ENCODE results near the gene BACE2. TPM values are rescaled to one million over a fixed set of nuclear protein-coding genes. Genes with fewer than 3 reads are reported as not detected.
A peak's percentile ranks its signal among the peaks of the same experiment; 100 is the strongest.

The BACE2 gene
- 196 and 425 TPM in 2 replicates for total RNA-seq

DNA sequence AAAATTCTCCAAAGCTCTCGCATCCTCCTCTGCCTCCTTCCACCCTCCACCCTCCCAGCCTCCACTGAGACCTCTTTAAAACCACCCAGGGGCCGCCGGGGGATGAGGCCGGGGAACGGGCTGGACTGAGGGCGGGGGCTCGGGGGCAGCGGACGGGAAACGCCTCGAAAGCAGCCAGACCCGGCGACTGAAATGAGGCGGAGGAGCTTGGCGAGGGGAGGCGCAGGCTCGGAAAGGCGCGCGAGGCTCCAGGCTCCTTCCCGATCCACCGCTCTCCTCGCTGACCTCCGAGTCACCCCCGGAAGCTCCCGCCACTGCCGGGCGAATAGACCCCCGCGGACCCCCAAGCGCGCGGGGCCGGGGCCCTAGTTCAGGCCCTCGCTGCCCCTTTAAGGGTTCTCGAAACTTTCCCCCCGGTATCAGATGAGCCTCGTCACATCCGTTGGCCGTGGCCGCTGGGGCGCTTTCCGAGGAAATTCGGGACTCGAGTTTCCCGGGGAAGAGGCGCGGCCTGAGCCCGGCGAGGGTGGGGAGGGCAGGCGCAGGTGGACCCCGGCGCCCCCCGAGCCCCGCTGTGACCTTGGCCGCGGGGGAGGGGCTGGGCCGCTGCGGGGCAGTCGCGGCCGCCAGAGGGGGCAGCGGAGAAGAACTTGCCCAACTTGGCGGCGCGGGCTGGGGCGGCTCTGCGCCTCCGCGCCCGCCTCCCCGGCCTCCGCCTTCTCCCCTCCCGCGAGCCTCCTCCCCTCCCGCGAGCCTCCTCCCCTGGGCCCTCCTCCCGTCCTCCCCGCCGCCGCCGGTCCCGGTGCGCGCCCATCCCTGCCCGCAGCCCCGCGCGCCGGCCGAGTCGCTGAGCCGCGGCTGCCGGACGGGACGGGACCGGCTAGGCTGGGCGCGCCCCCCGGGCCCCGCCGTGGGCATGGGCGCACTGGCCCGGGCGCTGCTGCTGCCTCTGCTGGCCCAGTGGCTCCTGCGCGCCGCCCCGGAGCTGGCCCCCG lies at the start of gene BACE2:
TSS of gene BACE2 (plus strand) at position 813 of the 995 bp plus-strand sequence. CDS start at position 917, 104 bp downstream.
- DNase-seq (ENCODE audit: low read depth in 2 of 2), result peak; percentile 56 to 84

- no peak for DNase-seq (ENCODE audit: low read depth in 2 of 2)
Measured at GRCh38 chr21:41119901-41120300, 48.1 kb upstream of the BACE2 start.

GRCh38 chr21:41120997-41121396 lies 47.0 kb upstream of the BACE2 start:
- DNase-seq (ENCODE audit: low read depth in 2 of 2), result no peak

GRCh38 chr21:41121785-41122415 lies 46.1 kb upstream of the BACE2 start:
- DNase-seq (ENCODE audit: low read depth in 2 of 2), result peak; percentile 78 to 83

- no peak for DNase-seq (ENCODE audit: low read depth in 2 of 2)
Measured at GRCh38 chr21:41124641-41125201, 43.2 kb upstream of the BACE2 start.

DNA sequence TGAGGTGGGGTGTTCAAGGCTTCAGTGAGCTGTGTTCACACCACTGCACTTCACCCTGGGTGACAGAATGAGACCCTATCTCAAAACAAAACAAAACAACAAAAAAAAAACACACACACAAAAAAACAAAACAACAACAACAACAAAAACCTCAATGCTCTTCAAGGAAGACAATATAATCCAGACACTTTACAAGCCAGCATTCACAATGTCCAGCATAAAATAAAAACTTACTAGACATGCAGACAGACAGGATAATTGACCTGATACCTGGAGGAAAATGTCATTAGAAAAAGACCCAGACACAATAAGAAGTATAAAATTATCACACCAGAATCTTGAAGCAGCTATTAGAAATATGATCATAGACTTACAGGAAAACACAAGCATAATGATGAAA lies 39.0 kb upstream of the BACE2 start:
- no peak for DNase-seq (ENCODE audit: low read depth in 2 of 2)

DNA sequence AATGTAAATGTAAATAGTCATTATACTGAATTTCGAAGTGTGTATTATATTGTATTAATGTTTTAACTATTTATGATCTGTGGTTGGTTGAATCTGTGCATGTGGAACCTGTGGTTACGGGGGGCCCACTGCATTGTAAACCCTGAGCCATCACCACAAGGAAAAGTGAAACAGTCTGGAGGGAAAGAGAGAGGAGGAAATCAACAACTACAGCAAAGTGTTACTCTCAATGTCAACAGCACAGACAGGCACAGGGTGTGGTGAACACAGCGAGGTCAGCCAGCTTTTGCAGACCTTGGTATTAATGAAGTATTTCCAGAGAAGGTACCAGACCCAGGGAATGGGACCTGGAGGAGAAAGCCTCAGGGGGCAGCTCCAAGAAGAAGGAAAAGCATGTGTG lies 37.1 kb upstream of the BACE2 start:
- no peak for DNase-seq (ENCODE audit: low read depth in 2 of 2)

GRCh38 chr21:41133874-41134522 lies 34.0 kb upstream of the BACE2 start:
- peak; percentile 49 to 65 for DNase-seq (ENCODE audit: low read depth in 2 of 2)

DNA sequence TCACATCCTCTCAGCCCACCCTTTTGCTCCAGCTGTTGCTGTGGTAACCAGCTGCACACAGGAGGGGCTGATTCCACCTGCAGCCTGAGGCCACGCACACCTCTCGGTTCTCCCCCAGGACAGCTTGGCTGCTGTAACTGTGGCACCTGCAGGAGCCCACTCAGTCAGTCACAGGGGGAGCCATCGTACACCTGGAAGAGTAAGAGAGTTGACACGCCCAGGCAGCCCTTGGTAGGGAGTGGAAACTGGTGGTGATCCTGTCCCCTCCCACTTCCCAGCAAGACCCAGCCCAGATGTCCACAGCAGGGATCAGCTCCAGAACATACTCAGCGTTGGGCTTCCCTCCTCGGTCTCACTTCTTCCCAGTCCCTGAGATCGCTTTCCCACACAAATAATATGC lies 32.2 kb upstream of the BACE2 start:
- DNase-seq (ENCODE audit: low read depth in 2 of 2), result no peak

DNA sequence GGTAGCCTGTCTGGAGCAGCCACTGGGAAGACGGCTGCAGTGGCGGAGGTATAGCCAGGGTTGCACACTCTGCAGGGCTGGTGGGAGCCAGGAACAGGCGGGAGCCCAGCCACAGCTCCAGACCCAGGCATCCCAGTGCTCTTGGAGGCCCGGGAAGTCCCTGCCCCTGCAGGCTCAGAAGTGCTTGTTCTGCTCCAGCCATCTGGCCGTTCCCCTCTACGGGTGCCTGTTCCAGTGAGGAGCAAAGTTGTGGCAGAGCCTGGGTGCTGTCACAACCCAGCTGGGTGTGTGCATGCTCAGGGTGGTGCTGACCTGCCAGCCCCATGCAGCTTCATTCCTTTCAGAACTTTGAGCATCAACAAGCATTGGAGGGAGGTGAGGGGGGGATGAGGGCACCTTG lies 31.7 kb upstream of the BACE2 start:
- no peak for DNase-seq (ENCODE audit: low read depth in 2 of 2)

DNA sequence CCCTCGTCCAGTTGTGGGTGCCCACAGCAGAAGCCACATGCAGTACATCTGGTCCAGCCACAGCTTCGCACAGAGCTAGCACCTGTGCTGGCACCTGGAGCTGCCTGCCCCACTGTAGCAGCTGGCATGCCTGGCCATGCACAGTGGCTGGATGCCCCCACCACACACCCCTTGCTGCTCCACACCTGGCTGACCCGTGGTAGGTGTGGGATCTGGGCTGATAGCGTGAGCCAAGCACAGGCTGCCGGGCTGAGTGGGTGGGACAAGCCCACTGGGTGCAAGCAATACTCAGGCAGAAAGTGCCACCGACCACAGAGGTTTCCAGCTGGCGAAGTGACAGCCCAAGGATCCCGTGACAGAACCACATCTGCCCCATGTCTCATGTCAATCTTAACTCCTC lies 30.6 kb upstream of the BACE2 start:
- no peak for DNase-seq (ENCODE audit: low read depth in 2 of 2)

DNA sequence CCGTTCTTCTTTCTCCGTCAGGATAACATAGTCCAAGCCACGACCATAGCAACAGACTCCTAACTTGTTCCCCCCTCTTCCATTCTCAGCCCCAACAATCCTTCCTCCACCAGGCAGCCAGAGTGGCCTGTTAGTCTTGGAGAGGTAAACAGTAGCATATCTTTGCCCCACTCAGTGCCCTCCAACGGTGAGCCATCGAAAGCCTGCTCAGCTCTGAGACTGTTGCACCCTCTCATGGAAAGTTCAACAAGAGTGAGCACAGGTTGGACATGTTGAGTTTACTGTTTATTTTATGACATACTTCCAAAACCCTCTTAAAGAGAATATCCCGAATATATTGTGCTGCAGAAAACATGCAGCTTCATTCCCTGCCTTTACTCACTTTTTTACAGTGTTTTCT lies 30.1 kb upstream of the BACE2 start:
- no peak for DNase-seq (ENCODE audit: low read depth in 2 of 2)

DNA sequence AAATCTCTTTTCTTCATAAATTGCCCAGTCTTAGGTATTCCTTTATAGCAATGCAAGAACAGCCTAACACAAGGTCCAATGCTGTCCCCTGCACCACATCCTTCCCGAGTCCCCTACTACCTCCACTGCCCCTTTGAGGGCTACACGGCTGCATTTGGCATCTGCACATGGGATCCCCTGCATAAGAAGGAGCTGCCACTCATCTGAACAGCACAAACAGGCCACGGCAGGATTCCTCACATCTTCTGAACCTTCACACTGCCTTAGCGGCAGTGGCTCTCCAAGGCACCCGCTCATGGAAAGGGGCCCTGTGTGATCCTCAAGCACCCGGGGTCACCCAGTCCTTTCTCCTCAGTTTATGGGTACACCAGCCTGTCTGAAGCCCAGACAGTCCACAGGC lies 29.2 kb upstream of the BACE2 start:
- no peak for DNase-seq (ENCODE audit: low read depth in 2 of 2)

DNA sequence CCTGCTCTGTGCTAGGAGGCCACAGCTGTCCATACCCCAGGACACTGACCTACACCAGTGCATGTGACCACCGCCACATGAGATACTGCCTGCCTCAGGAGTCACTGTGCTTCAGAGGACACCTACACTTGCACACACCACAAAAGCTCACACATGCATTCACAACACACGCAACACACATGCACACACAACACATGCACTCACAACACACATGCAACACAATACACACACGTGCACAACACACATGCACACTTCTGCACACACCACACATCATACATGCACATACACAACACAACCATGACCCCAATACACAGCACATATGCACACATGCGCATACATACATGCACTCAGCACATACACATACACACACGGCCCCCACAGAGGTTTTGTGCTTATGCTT lies 28.7 kb upstream of the BACE2 start:
- DNase-seq (ENCODE audit: low read depth in 2 of 2), result no peak

- DNase-seq (ENCODE audit: low read depth in 2 of 2), result no peak
Measured at GRCh38 chr21:41139951-41140350, 28.0 kb upstream of the BACE2 start.

DNA sequence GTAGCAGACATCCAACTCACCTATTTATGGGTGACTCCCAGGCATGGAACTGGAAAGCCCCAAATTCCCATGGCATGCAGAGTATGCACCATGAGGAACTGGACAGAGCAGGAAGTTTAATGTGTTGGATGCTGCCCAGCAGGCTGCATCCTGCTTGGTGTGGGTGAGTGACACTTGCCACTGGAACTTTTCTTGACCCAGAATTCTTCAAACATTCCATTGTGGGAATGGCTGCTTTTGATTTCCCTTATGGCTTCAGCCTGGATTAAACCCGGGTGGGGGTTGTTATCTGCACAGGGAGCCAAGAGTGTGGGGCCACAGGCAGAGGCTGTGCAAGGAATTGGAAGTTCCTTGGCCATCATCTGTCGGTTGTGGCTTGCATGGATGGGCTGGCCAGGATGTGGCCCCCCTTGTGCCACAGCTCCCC lies 26.9 kb upstream of the BACE2 start:
- peak; percentile 85 to 88 for DNase-seq (ENCODE audit: low read depth in 2 of 2)

DNA sequence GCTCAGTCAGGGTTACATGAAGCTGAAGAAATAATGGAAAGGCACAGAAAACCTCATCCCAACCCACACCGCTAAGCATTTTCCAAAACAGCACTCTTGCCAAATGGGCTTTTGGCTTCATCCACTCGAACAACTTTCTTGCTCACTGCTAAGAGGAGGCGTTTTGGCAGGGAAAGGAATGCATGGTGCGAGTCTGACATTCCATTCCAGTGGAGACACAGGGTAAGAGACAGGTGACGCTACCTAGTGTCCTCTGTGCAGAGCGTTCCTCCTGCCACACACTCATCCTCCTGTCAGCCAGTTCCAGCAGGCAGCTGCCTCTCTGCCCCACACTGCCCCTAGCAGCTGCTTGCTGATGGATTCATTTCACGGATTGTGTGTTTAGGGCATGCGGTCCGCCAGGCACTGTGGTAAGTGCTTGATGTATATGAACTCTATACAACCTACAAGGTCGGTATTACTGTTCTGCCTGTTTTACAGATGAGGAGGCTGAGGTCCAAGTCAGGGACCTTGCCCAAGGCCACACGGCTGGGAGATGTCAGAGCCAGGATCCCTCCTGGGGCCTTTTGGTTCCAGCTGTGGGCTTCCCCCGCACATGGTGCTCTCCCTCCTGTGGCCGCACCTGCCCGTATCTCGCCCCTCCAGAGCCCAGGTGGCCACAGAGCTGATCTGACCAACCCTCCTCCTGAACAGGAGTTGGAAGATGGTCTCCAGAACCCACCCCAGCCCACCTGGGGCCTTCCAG lies 25.7 kb upstream of the BACE2 start:
- DNase-seq (ENCODE audit: low read depth in 2 of 2), result peak; percentile 78 to 84

GRCh38 chr21:41143596-41144325 lies 24.2 kb upstream of the BACE2 start:
- no peak for DNase-seq (ENCODE audit: low read depth in 2 of 2)

GRCh38 chr21:41147096-41147978 lies 20.6 kb upstream of the BACE2 start:
- DNase-seq (ENCODE audit: low read depth in 2 of 2), result no peak

All from dermis microvascular lymphatic vessel endothelial cell (primary cell).